ENCODE measurements around the gene STRIT1. TPM values are rescaled to one million over a fixed set of nuclear protein-coding genes. Genes with fewer than 3 reads are reported as not detected.

STRIT1 gene
- polyA plus RNA-seq, 3 donors, result not detected

GRCh38 chr3:155327871-155328270 is 34.4 kb upstream of the STRIT1 start:
- Mint-ChIP-seq H3K4me3 (no peak overlapping the region), H3K27ac (no peak overlapping the region), H3K27me3 (ENCODE audit: low read depth in 3 of 3) (peaks cover 0 to 4% (median 4%) of the 10 kb centered on the region in 3 donors), H3K36me3 (no peaks in the 10 kb centered on the region), H3K9me3 (peaks cover 0 to 5% (median 0%) of the 10 kb centered on the region in 7 donors), H3K4me1 (peaks cover 6% of the 10 kb centered on the region)
- WGBS (ENCODE audit: insufficient coverage), result 100% methylated on average over 1 of the region's 2 CpGs
- Histone ChIP-seq H3K9ac (ENCODE audit: insufficient read depth, low read length, poor library complexity, severe bottlenecking) (no peak overlapping the region), H3K27me3 (ENCODE audit: control insufficient read depth in 2 of 2, insufficient read depth in 2 of 2, low read length in 2 of 2) (no peaks in the 10 kb centered on the region), H3K36me3 (replicated peaks in 1 of 2; ENCODE audit: control insufficient read depth in 1 of 2, insufficient read depth in 2 of 2, low read length in 2 of 2) (no peaks in the 10 kb centered on the region), H4K20me1 (ENCODE audit: insufficient read depth, low read length) (no peaks in the 10 kb centered on the region), H3K79me2 (ENCODE audit: insufficient read depth, low read length) (no peaks in the 10 kb centered on the region), H3K4me1 (ENCODE audit: control insufficient read depth in 1 of 2, insufficient read depth in 2 of 2, low read length in 2 of 2) (no peaks in the 10 kb centered on the region), H2AFZ (ENCODE audit: insufficient read depth, low read depth, low read length, poor library complexity, severe bottlenecking) (no peak overlapping the region), H3K4me2 (replicated peaks; ENCODE audit: extremely low read depth, low read length, poor library complexity, severe bottlenecking) (no peak overlapping the region), H3K9me3 (replicated peaks in 1 of 2; ENCODE audit: control insufficient read depth in 1 of 2, insufficient read depth in 1 of 2, low read length in 2 of 2) (no peaks in the 10 kb centered on the region), H3K4me3 (replicated peaks in 1 of 3; ENCODE audit: low read depth in 2 of 3, low read length in 3 of 3) (no peak overlapping the region), H3K27ac (ENCODE audit: low read depth in 1 of 2, low read length in 2 of 2) (no peak overlapping the region)
- intact Hi-C loops (cut with micrococcal nuclease), result loop anchor here in 1 of 2 donors (10.0 kb wide), 1 partner anchor 993 kb away; no protein-coding TSS in a partner anchor
- no peak for TF ChIP-seq CTCF (IDR thresholded peaks at IDR 0.05)
- DNase-seq, result no peak

- intact Hi-C loops (cut with micrococcal nuclease), result loop anchor here in 1 of 2 donors (10.0 kb wide), 1 partner anchor 993 kb away; no protein-coding TSS in a partner anchor
- H3K27me3 Mint-ChIP-seq (ENCODE audit: low read depth in 3 of 3), result peaks cover 0 to 4% (median 4%) of the 10 kb centered on the region in 3 donors
Measured at GRCh38 chr3:155327430-155327829, 33.9 kb upstream of the STRIT1 start.

More at GRCh38 chr3:155327430-155327829, 33.9 kb upstream of the STRIT1 start:
- peaks cover 6% of the 10 kb centered on the region for H3K4me1 Mint-ChIP-seq
- H3K4me1 ChIP-seq (ENCODE audit: control insufficient read depth in 1 of 2, insufficient read depth in 2 of 2, low read length in 2 of 2), result no peaks in the 10 kb centered on the region
- no CpG with 5 or more reads among the region's 1 CpG for WGBS (ENCODE audit: insufficient coverage)
- H4K20me1 ChIP-seq (ENCODE audit: insufficient read depth, low read length), result no peaks in the 10 kb centered on the region
- DNase-seq, result no peak
- H3K27ac ChIP-seq (ENCODE audit: low read depth in 1 of 2, low read length in 2 of 2), result no peak overlapping the region
- H3K4me3 ChIP-seq (replicated peaks in 1 of 3; ENCODE audit: low read depth in 2 of 3, low read length in 3 of 3), result no peak overlapping the region
- H3K36me3 Mint-ChIP-seq, result no peaks in the 10 kb centered on the region
- no peaks in the 10 kb centered on the region for H3K36me3 ChIP-seq (replicated peaks in 1 of 2; ENCODE audit: control insufficient read depth in 1 of 2, insufficient read depth in 2 of 2, low read length in 2 of 2)
- peaks cover 0 to 5% (median 0%) of the 10 kb centered on the region in 7 donors for H3K9me3 Mint-ChIP-seq
- no peak overlapping the region for H2AFZ ChIP-seq (ENCODE audit: insufficient read depth, low read depth, low read length, poor library complexity, severe bottlenecking)
- no peak for TF ChIP-seq CTCF (IDR thresholded peaks at IDR 0.05)
- no peak overlapping the region for H3K27ac Mint-ChIP-seq
- H3K4me2 ChIP-seq (replicated peaks; ENCODE audit: extremely low read depth, low read length, poor library complexity, severe bottlenecking), result no peak overlapping the region
- H3K79me2 ChIP-seq (ENCODE audit: insufficient read depth, low read length), result no peaks in the 10 kb centered on the region
- no peak overlapping the region for H3K4me3 Mint-ChIP-seq
- no peak overlapping the region for H3K9ac ChIP-seq (ENCODE audit: insufficient read depth, low read length, poor library complexity, severe bottlenecking)
- H3K9me3 ChIP-seq (replicated peaks in 1 of 2; ENCODE audit: control insufficient read depth in 1 of 2, insufficient read depth in 1 of 2, low read length in 2 of 2), result no peaks in the 10 kb centered on the region
- H3K27me3 ChIP-seq (ENCODE audit: control insufficient read depth in 2 of 2, insufficient read depth in 2 of 2, low read length in 2 of 2), result no peaks in the 10 kb centered on the region

All from CD14-positive monocyte (primary cell).